Measurements from ENCODE around the gene ATP9B.

ATP9B gene

DNA sequence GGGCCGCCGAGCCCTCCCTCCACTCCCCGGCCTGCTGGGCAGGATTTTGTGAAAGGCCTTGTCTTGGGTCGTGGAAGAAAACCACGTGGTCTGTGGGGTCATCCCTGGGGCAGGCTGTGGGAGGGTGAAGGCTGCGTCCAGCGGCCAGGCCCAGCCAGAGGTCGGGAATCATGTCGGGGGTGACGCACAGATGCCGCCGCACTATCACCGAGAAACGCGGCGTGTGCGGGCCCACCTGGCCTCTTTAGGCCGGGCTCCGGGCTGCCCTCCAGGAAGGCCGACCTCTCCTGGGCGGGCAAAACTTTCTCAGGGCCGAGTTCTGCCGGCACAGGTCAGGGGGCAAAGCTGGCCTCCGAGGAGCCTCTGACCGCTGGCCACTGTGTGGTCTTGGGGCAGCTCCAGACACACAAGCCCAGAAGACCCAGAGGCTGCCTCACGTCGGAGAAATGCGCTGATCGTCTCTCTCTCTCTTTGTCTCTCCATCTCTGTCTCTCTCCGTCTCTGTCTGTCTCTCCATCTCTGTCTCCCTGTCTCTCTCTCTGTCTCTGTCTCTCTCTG, 354.9 kb downstream of the ATP9B start:
- no peaks in the 10 kb centered on the region for H3K9me3 ChIP-seq (ENCODE audit: severe bottlenecking)
- no peaks in the 10 kb centered on the region for H3K27me3 ChIP-seq (ENCODE audit: insufficient read depth, low read depth, severe bottlenecking)
- no peak for DNase-seq
- H3K36me3 ChIP-seq: peaks cover 32% of the 10 kb centered on the region
- no peak overlapping the region for H3K27ac ChIP-seq
- no peak overlapping the region for H3K4me3 ChIP-seq (ENCODE audit: low read depth, low read length)
- TF ChIP-seq, protein P1, sequence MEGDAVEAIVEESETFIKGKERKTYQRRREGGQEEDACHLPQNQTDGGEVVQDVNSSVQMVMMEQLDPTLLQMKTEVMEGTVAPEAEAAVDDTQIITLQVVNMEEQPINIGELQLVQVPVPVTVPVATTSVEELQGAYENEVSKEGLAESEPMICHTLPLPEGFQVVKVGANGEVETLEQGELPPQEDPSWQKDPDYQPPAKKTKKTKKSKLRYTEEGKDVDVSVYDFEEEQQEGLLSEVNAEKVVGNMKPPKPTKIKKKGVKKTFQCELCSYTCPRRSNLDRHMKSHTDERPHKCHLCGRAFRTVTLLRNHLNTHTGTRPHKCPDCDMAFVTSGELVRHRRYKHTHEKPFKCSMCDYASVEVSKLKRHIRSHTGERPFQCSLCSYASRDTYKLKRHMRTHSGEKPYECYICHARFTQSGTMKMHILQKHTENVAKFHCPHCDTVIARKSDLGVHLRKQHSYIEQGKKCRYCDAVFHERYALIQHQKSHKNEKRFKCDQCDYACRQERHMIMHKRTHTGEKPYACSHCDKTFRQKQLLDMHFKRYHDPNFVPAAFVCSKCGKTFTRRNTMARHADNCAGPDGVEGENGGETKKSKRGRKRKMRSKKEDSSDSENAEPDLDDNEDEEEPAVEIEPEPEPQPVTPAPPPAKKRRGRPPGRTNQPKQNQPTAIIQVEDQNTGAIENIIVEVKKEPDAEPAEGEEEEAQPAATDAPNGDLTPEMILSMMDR (IDR thresholded peaks at IDR 0.05; ENCODE audit: low read depth, low read length): no peak

DNA sequence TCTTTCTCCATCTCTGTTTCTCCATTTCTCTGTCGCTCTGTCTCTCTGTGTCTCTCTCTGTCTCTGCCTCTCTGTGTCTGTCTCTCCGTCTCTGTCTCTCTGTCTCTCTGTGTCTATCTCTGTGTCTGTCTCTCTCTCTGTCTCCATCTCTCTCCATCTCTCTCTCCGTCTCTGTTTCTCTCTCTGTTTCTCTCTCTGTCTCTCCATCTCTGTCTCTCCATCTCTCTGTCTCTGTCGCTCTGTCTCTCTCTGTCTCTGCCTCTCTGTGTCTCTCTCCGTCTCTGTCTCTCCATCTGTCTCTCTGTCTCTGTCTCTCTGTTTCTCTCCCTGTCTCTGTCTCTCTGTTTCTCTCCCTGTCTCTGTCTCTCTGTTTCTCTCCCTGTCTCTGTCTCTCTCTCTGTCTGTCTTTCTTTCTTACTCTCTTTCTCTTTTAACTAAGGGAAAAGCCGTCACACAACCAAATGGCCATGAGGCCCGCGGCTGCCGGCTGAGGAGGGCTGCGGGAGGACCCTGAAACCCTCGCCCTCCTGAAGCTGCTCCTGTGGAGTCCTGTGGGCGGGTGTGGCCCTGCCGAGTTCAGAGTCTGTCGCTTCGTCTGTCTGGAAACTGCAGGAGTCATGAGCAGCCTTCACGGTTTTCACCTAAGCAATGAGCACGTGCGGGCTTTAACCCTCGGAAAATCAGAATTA, 355.8 kb downstream of the ATP9B start:
- H3K27ac ChIP-seq: no peak overlapping the region; the same call in 1 of the 2 replicates
- TF ChIP-seq, protein P1 (IDR thresholded peaks at IDR 0.05; ENCODE audit: low read depth, low read length): no peak
- DNase-seq: no peak
- no peaks in the 10 kb centered on the region for H3K9me3 ChIP-seq (ENCODE audit: severe bottlenecking)
- no peaks in the 10 kb centered on the region for H3K27me3 ChIP-seq (ENCODE audit: insufficient read depth, low read depth, severe bottlenecking)
- H3K4me3 ChIP-seq (ENCODE audit: low read depth, low read length): no peak overlapping the region
- peaks cover 28% of the 10 kb centered on the region for H3K36me3 ChIP-seq

DNA sequence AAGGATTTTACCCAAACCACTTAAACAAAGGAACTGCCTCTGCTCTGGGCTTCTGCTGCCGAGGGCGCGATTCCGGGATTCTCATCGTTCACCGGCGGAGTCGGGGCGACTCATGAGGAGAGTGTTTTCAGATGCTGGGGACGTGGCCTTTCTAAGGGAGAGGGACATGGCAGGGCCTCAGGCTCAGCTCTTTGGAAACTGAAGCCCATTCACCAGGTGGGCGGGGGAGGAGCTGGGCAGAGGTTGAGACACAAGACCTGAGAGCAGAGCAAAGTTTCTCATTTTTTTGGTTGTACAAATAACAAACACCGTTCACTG, 356.3 kb downstream of the ATP9B start:
- Histone ChIP-seq H3K9me3 (ENCODE audit: severe bottlenecking) (no peaks in the 10 kb centered on the region), H3K36me3 (peaks cover 27% of the 10 kb centered on the region), H3K4me3 (ENCODE audit: low read depth, low read length) (no peak overlapping the region), H3K27me3 (ENCODE audit: insufficient read depth, low read depth, severe bottlenecking) (no peaks in the 10 kb centered on the region), H3K27ac (no peak overlapping the region; the same call in 1 of the 2 replicates)
- TF ChIP-seq, protein P1 (IDR thresholded peaks at IDR 0.05; ENCODE audit: low read depth, low read length): no peak
- DNase-seq: no peak

DNA sequence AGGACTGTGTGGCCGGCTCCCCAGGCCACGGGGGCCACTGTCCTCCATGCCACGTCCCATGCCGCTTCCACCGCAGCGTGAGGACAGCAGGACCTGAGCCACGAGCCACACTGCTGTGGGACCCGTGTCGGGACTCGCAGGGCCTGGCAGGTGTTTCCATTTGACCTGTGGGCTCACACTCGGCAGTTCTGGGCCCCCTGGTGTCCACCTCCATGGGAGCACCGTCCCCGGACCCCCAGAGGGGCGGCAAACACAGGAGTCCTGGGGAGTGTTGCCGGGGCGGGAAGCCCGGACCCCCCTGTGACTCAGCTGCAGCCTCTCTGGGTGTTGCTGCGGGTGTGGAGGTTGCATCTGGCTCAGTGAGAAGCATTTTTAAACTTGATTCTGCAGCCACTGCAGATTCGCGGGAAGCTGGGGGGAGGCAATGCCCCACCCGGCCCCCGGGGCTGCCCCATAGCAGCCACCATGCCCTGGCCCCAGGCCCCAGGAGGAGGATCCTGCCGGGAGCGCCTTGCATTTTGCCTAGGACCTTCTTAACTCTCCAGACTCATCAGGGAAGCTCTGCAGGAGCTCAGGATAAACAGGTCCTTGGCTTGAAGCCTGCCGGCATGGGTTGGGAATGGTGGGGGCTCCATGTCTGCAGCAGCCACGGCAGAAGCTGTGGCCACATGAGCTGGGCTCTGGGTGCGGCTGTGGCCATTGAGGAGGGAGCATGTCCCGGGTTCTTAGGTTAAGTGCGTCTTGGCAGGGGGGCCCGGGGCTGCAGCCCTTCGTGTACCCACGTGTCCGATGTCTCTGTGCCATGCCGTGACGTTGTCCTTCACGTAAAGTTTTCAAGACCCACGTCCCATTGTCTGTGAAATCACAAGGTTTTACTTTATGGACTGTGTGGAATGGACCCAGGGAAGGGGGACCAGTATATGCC, 357.4 kb downstream of the ATP9B start:
- peaks cover 19% of the 10 kb centered on the region for H3K36me3 ChIP-seq
- no peak for DNase-seq
- no peak overlapping the region for H3K27ac ChIP-seq
- H3K4me3 ChIP-seq (ENCODE audit: low read depth, low read length): no peak overlapping the region
- TF ChIP-seq, protein P1 (IDR thresholded peaks at IDR 0.05; ENCODE audit: low read depth, low read length): no peak
- no peaks in the 10 kb centered on the region for H3K27me3 ChIP-seq (ENCODE audit: insufficient read depth, low read depth, severe bottlenecking)
- H3K9me3 ChIP-seq (ENCODE audit: severe bottlenecking): no peaks in the 10 kb centered on the region

DNA sequence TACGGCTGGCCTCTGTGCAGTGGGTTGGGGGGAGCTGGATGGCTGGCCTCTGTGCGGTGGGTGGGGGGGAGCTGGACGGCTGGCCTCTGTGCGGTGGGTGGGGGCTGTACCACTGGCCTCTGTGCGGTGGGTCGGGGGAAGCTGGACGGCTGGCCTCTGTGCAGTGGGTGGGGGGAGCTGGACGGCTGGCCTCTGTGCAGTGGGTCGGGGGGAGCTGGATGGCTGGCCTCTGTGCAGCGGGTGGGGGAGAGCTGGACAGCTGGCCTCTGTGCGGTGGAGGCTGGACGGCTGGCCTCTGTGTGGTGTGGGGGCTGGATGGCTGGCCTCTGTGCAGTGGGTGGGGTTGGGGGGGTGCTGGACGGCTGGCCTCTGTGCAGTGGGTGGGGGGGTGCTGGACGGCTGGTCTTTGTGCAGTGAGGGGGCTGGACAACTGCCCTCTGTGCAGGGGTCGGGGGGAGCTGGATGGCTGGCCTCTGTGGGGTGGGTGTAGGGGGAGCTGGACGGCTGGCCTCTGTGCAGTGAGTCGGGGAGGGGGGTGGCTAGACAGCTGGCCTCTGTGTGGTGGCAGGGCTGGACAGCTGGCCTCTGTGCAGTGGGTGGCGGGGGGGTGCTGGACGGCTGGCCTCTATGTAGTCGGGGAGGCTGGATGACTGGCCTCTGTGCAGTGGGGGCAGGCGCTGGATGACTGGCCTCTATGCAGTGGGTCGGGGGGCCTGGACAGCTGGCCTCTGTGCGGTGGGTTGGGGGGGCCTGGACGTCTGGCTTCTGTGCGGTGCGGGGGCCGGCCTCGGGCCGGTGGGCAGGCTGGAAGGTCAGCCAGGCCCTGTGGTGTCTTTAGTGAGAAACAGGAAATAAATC, 358.4 kb downstream of the ATP9B start:
- H3K27me3 ChIP-seq (ENCODE audit: insufficient read depth, low read depth, severe bottlenecking): no peaks in the 10 kb centered on the region
- TF ChIP-seq, protein P1 (IDR thresholded peaks at IDR 0.05; ENCODE audit: low read depth, low read length): no peak

More for the DNA sequence above, 358.4 kb downstream of the ATP9B start:
- no peaks in the 10 kb centered on the region for H3K9me3 ChIP-seq (ENCODE audit: severe bottlenecking)
- H3K27ac ChIP-seq: no peak overlapping the region
- H3K4me3 ChIP-seq (ENCODE audit: low read depth, low read length): no peak overlapping the region
- peak; percentile 42 for DNase-seq
- H3K36me3 ChIP-seq: peaks cover 14% of the 10 kb centered on the region

Measured in WERI-Rb-1 (cell line).